ENCODE results near the gene BATF.

The BATF gene

GRCh38 chr14:75535164-75535898 lies 13.1 kb downstream of the BATF start:
- DNase-seq = no peak

DNA sequence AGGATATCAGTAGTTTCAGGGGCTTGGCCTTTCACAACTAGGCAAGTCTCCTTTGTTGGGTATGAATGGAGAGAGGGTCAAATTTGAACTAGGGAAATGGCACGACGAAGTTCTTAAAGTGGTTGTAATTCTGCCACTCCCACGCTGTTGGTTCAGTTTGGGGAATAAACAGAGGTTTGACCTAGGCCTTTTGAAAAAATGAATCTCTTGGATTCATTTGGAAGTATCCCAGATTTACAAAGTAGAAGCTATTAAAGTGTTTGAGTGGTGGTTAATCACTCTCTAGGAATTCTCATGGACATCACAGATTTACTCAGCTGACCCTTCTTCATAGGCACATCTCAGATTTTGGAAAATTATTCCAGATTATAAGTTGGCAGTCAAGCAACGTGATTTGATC lies 14.8 kb downstream of the BATF start:
- no peak for DNase-seq

- DNase-seq = no peak
Measured at GRCh38 chr14:75539162-75539560, 16.9 kb downstream of the BATF start.

DNA sequence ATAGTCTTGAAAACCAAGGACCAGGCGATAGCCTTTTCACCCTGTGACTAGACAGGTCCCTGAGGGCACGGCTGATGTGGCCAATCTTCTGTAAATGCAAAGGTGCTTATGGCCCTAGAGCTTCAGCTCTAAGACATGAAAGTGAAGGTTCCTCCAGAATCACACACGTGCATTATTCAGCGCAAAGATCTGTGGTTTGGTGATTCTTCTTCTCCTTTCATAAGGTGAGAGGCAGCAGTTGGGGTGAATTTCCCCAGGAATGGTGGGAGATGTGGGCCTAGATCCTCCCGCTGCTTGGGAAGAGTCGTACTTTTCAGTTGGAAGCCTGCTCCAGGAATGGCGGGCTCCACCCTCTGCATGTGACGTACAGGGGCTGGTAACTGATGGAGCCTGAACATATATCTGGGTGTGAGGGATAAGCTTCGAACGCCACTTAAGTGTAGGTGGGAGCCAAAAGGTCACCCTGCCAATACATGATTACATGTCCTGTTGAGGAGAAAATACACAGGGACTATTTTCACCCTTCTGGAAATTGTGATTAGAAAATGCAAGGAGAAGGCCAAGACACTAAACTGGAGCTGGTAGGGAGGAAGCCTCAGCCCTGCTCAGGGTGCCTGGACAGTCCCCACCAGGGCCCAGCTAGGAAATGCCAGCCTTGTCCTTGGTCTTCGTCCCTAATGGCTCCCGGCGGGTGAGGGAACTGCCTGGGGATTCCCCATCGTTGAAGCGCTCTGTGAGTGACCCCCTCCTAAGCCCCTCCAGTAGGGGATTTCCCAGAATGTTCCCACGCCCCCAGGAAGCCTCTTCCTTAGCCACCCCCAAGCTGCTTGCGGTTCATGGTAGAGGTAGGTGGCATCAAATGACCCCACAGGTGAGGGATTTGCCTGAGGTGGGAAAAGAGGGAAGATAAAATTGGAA lies 17.6 kb downstream of the BATF start:
- no peak for DNase-seq

DNA sequence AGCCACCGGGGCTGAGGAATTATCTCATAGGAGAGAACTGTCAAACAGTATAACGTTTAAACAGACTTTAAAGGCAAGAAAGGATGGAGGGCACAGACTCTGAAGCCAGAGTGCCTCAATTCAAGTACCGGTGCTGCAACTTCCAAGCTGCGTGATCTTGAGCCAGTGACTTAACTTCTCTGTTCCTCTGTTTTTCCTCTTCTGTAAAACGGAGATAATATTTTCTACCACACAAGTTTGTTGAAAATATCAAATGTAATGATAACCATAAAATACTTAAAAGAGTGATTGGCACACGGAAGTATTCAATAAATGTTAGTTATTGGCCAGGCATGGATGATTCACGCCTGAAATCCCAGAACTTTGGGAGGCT lies 18.2 kb downstream of the BATF start:
- DNase-seq = no peak

GRCh38 chr14:75542588-75543091 lies 20.4 kb downstream of the BATF start:
- DNase-seq = no peak

DNA sequence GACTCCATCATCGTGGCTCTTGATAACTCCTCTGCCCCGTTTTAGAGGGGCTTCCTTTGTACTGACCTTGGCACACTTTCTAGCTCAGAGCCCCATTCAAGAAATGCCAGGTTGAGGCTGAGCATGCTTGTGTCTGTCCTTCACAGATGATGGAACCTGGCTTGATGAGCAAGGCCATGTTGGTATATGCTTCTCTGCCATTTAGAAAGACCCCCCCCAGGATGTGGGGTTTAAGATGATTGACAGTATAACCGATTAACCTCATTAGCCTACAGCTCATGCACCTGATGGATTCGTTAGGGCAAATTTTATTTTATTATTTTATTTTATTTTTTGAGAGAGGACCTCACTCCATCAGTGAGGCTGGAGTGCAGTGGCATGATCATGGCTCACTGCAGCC lies 21.0 kb downstream of the BATF start:
- DNase-seq = no peak

DNA sequence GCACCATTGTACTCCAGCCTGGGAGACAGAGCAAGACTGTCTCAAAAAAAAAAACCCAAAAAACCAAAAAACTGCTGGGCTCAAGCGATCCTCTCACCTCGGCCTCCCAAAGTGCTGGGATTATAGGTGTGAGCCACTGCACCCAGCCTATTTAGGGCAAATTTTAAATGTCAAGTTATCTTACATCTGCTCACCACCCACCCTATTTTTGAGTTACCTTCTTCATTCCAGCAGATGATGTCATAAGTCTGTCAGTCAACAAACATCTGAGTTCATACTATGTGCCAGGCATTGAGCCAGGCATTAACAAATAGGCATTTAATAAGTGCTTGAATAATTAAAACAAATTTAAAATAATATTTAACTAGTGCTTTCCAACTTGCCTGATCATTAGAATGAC lies 21.5 kb downstream of the BATF start:
- DNase-seq = no peak

DNA sequence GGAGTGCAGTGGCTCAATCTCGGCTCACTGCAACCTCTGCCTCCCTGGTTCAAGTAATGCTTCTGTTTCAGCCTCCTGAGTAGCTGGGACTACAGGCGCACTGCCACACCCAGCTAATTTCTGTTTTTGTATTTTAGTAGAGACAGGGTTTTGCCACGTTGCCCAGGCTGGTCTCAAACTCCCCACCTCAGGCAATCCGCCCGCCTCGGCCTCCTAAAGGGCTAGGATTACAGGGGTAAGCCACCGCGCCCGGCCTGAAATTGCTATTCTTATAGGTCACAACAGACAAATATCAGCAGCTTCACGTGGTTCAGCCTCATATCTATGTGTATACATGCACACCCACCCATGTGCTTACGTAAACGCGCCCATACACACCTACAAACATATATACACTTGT lies 23.6 kb downstream of the BATF start:
- DNase-seq = no peak

DNA sequence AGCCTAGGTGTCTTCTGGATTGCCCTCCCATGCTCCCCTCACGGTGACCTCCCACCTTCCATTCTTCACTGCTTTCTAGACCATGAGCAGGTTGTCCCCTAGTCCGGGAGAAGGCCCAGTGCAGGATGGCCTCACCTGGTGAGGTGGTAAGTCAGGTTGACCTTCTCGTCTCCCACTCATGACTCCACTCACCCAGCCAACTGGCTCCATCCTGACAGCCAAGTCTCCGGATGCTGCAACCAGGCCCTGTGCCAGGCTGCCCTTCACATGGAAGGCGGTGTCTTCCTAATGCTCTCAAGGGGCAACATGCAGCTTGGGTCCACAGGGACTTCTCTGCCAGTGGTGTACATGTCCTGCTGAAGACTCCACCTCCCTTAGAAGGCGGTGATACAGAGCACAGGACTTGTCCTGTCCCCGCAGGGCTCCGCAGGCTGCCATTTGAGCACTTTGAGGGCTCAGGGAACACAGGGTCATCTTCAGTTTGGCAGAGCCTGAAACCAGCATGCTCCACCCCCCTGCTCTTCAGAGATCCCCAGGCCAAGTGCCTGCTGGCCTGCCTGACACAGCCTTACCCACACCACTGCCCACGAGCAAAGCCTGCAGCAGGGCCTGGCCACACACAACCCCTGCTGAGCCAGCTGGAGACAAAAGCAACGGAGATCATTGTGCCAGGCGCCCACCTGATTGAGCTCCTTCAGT lies 25.4 kb downstream of the BATF start:
- DNase-seq = no peak

DNA sequence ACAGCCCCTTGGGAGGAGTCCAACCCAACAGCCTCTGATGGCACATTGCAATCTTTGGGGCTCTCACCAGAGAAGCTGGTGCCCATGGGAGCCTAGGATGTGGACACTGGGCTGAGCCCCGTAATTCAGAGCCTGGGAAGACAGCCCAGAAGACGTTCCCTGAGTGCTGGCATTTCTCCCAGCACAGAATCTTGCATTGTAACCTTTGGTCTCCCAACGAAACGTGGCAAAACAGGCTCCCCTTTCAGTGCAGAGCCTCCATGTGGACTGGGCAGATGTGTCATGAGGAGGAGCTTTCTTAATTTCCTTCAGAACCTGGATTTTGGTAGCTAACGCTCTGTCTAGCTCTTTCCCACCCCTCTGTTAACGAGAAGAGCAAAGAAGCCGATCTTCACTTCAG lies 26.3 kb downstream of the BATF start:
- DNase-seq = no peak

DNA sequence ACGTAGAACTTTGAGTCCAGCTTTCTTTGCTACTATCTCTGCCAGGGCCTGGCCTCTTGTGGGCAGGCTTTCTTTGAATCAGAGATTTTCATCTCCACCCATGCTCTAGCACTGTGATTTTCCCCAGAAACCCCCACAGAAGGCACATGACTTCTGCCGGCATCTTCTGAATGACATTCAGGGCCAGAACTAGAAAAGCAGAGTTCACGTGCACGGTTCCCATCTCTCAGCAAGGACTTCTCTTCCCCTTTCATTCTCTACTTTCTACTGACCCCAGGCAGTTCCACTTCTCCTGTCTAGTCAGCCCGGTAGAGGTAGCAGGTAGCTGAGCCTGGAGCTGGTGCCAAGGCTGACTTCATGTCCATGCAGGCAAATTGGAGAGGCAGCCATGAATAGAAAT lies 26.9 kb downstream of the BATF start:
- DNase-seq = no peak

GRCh38 chr14:75551021-75551420 lies 28.8 kb downstream of the BATF start:
- DNase-seq = no peak

GRCh38 chr14:75553157-75553556 lies 30.9 kb downstream of the BATF start:
- no peak for DNase-seq

DNA sequence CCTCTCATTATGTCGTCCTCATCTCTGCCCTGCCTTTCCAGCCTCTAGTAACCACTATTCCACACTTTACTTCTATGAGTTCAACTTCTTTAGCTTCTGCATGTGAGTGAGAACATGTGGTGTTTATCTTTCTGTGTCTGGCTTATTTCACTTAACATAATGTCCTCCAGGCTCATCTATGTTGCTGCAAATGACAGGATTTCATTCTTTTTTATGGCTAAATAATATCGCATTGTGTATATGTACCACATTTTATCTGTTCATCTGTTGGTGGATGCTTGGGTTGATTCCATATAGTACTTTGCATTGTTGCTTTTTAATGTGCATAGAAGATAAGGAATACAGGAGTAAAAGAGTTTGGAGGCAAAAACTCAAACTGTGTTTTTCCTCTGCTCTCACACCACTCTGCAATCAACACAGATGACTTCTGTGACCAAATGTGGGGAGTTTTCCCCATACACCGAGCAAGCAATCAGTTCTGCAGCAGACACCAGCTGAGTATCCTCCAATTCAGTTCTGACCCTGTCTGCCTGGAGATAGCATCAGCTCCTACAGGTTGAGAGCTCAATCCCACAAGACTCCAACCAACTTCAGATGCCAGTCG lies 31.6 kb downstream of the BATF start:
- DNase-seq = no peak

GRCh38 chr14:75554482-75554881 lies 32.2 kb downstream of the BATF start:
- no peak for DNase-seq

DNA sequence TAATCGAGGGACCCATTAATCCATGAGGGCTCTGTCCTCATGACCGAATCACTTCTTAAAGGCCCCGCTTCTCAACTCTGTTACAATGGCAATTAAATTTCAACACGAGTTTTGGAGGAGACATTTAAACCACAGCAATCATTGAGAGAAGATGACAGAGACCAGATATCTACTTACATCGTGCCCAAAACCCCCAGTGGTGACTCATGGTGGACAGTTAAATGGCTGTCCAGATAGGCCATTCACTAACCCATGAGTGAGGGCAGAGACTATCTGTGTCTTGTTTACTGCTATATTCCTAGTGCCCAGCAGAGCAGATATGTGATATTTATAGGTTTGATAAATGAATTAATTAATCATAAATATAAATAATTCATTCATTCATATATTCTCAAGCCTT lies 36.2 kb downstream of the BATF start:
- no peak for DNase-seq

DNA sequence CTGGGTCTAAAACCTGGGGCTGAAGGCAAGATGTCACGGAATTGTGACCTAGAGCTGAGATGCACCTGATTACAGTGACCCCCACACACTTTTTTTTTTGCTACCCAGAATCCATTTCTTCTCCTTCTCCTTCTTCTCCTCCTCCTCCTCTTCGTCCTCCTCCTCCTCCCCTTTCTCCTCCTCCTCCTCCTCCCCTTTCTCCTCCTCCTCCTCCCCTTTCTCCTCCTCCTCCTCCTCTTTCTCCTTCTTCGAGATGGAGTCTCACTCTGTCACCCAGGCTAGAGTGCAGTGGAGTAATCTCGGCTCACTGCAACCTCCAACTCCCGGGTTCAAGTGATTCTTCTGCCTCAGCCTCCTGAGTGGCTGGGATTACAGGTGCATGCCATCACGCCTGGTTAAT lies 36.8 kb downstream of the BATF start:
- DNase-seq = no peak

DNA sequence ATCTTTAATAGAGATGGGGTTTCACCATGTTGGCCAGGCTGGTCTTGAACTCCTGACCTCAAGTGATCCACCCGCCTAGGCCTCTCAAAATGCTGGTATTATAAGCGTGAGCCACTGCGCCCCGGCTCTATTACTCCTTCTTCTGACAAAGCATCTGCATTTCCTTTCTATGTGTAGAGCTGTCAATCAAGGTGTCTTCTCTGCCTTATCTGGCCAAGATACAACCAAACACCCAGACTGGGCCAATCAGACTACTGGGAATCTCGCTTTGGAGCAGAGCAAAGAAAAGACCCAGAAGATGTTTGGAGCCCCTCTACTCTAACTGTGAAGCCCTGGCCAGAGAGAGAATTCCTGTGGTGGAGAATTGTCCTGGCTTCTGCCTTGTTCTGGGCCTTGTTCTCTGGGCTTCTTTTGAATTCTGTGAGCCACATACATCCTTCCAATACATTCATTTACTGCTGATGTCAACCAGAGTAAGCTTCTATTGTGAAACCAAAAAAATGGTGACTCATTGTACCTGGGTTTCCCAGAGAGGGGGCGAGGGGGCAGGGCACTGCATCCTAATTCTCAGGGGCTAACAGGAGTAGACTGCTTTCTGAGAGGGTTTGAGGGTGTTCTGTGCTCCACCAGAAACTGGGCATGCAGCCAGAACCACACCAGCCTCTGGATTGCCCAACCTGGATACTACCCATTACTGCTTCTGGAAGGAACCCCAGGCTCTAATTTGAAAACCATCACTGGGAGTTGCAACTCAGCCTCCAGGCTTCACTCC lies 37.4 kb downstream of the BATF start:
- no peak for DNase-seq

DNA sequence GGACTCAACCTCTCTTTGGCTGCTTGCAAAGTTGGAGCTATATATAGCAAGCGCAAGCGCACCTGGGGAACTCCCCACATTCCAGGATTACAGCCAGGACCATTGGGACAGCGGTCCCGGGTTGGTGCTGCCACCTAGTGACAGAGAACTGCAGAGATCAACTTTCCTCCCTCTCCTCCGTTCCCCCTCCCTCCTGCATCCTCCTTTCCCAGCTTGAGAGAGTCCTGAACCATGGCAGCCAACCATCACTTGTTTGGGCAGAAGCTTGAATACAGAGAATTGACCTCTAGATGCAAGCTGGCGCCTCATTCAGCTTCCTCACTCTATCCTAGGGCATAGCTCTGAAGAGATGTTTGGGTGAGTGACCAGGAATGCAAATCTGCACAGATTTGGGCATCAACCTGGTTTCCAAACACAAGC lies 38.8 kb downstream of the BATF start:
- DNase-seq = peak; percentile 71 to 76

DNA sequence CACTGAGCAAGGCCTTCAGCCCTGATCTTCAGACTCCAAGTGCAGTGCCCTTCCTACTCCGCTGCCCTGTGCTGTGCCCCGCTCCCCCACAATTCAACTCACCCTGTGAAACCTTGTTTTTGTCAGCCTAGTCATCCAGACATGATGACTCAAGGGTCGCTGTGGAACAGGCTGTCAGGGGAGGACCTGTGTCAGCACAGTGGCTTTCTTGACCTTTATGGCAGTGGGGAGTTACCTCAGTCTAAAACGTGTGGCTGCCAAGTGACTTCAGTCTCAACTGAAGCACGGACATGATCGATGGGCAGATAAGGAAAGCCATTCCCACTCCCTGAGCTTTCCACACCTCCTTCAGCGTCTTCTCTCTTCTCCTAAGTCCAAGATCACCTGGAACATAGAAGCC lies 39.8 kb downstream of the BATF start:
- no peak for DNase-seq

- DNase-seq = no peak
Measured at GRCh38 chr14:75562489-75562888, 40.2 kb downstream of the BATF start.
